ENCODE measurements around the gene TBC1D21. TPM values are rescaled to one million over a fixed set of nuclear protein-coding genes. Genes with fewer than 3 reads are reported as not detected.

TBC1D21 gene
- total and polyA plus RNA-seq, 2 of the 4 experiments (the other 2 are of a cell fraction) = not detected

DNA sequence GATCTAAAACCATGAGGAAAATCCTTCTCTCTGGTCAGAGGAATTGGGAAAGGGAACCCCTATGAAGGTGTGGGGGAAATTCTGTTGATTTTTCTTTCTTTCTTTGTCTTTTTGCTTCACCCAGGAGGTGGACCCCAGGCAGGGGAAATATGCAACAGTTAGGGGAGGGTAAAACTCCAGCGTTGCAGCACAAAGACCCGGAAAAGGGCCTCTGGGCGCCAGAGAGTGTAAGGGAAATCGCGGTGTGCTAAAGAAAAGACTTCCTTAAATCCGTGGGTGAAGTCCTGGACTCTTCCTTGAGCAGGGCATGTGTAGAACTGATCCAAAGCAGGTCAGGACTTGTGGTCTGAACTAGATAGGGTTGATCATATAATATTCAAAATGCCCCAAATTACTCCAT, 11.1 kb upstream of the TBC1D21 start:
- Histone ChIP-seq H3K27me3 (ENCODE audit: control insufficient read depth, insufficient read depth, low read length) (peaks cover 55% of the 10 kb centered on the region), H2BK5ac (ENCODE audit: low read depth, low read length, poor library complexity, severe bottlenecking) (no peak overlapping the region), H2AK5ac (ENCODE audit: low read depth, low read length) (no peak overlapping the region), H3K4me3 (ENCODE audit: insufficient read depth, low read depth, low read length) (no peak overlapping the region), H3K9ac (ENCODE audit: low read depth, low read length) (no peak overlapping the region), H3K79me1 (ENCODE audit: low read depth in 1 of 2, low read length in 2 of 2) (no peaks in the 10 kb centered on the region), H4K91ac (ENCODE audit: insufficient read depth, low read depth, low read length) (no peak overlapping the region), H4K5ac (ENCODE audit: low read depth, low read length) (no peak overlapping the region), H3K14ac (replicated peaks; ENCODE audit: low read depth, low read length) (no peak overlapping the region), H3K36me3 (ENCODE audit: control insufficient read depth, insufficient read depth, low read length) (no peaks in the 10 kb centered on the region), H2AK9ac (replicated peaks; ENCODE audit: low read depth, low read length, poor library complexity) (no peak overlapping the region), H2BK20ac (ENCODE audit: low read depth, low read length) (no peak overlapping the region), H3K9me1 (ENCODE audit: insufficient read depth, low read length) (no peaks in the 10 kb centered on the region), H2AFZ (replicated peaks; ENCODE audit: low read length, poor library complexity) (no peak overlapping the region), H2BK15ac (ENCODE audit: low read depth, low read length) (no peak overlapping the region), H3K4me1 (ENCODE audit: control insufficient read depth, insufficient read depth, low read length) (no peaks in the 10 kb centered on the region), H3K18ac (ENCODE audit: low read depth, low read length) (no peak overlapping the region), H4K8ac (ENCODE audit: low read depth in 2 of 2, low read length in 2 of 2) (no peak overlapping the region), H3K4ac (ENCODE audit: low read depth, low read length) (no peak overlapping the region), H3K23ac (ENCODE audit: low read depth, low read length) (no peak overlapping the region), H3K9me3 (ENCODE audit: control insufficient read depth, insufficient read depth, low read length) (no peaks in the 10 kb centered on the region; the same call in 1 of the 2 replicates), H3K56ac (ENCODE audit: extremely low read depth, insufficient read depth, low read length) (no peak overlapping the region), H2BK120ac (ENCODE audit: low read depth, low read length) (no peak overlapping the region), H4K20me1 (ENCODE audit: insufficient read depth, low read length) (no peaks in the 10 kb centered on the region; the same call in 1 of the 2 replicates), H3K4me2 (ENCODE audit: low read depth, low read length) (no peak overlapping the region), H3K27ac (ENCODE audit: insufficient read depth, low read length) (no peak overlapping the region)
- TF ChIP-seq POLR2A (IDR thresholded peaks at IDR 0.05; ENCODE audit: low read depth, low read length) = no peak
- no peak for TF ChIP-seq SMC3 (IDR thresholded peaks at IDR 0.05; ENCODE audit: low read depth, low read length)
- no peak for TF ChIP-seq MAZ (IDR thresholded peaks at IDR 0.05; ENCODE audit: borderline replicate concordance, low read depth, low read length)
- TF ChIP-seq MXI1 (IDR thresholded peaks at IDR 0.05; ENCODE audit: borderline replicate concordance, low read depth, low read length) = no peak
- no peak for TF ChIP-seq RCOR1 (IDR thresholded peaks at IDR 0.05; ENCODE audit: insufficient replicate concordance, low read length)
- no peak for TF ChIP-seq MAFK (IDR thresholded peaks at IDR 0.05; ENCODE audit: low read depth, low read length)
- TF ChIP-seq RAD21 (IDR thresholded peaks at IDR 0.05; ENCODE audit: low read length) = no peak
- no peak for TF ChIP-seq RFX5 (IDR thresholded peaks at IDR 0.05; ENCODE audit: low read depth, low read length)
- TF ChIP-seq, protein P1, sequence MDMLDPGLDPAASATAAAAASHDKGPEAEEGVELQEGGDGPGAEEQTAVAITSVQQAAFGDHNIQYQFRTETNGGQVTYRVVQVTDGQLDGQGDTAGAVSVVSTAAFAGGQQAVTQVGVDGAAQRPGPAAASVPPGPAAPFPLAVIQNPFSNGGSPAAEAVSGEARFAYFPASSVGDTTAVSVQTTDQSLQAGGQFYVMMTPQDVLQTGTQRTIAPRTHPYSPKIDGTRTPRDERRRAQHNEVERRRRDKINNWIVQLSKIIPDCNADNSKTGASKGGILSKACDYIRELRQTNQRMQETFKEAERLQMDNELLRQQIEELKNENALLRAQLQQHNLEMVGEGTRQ (IDR thresholded peaks at IDR 0.05; ENCODE audit: low read depth, low read length) = no peak
- TF ChIP-seq ELK1 (IDR thresholded peaks at IDR 0.05; ENCODE audit: borderline replicate concordance, low read depth, low read length) = no peak
- TF ChIP-seq CHD1 (IDR thresholded peaks at IDR 0.05; ENCODE audit: low read depth, low read length) = no peak
- no peak for TF ChIP-seq BHLHE40 (IDR thresholded peaks at IDR 0.05; ENCODE audit: low read depth, low read length)
- POLR2A ChIA-PET (ENCODE audit: unreplicated experiment) = no interaction called here
- 12% methylated on average over 3 of the region's 6 CpGs; no CpG with 5 or more reads in 1 of the 2 experiments for WGBS, 2 experiments (ENCODE audit: extremely low coverage in 2 of 2, insufficient read length in 1 of 2)
- no peak for DNase-seq
- in situ Hi-C loops (cut with MboI; ENCODE audit: low sequenced_read_pairs) = no loop called here
- CTCF ChIA-PET = interaction anchor here (0.7 kb wide), 1 partner anchor 550 kb away, joined by 4 read pairs; no protein-coding TSS in a partner anchor
- intact Hi-C loops (cut with micrococcal nuclease) = no loop called here
- dilution Hi-C loops (cut with HindIII; ENCODE audit: low sequenced_read_pairs, unreplicated experiment) = no loop called here
- ATAC-seq (ENCODE audit: low read depth) = no peak
- BruUV-seq (replicated peaks) = no TSS peak

Measured in IMR-90 (cell line).